ENCODE results near the gene RASSF1. TPM values are rescaled to one million over a fixed set of nuclear protein-coding genes. Genes with fewer than 3 reads are reported as not detected.

The RASSF1 gene
- total RNA-seq, 1 experiment from 2014 or later, result 15.8 TPM

DNA sequence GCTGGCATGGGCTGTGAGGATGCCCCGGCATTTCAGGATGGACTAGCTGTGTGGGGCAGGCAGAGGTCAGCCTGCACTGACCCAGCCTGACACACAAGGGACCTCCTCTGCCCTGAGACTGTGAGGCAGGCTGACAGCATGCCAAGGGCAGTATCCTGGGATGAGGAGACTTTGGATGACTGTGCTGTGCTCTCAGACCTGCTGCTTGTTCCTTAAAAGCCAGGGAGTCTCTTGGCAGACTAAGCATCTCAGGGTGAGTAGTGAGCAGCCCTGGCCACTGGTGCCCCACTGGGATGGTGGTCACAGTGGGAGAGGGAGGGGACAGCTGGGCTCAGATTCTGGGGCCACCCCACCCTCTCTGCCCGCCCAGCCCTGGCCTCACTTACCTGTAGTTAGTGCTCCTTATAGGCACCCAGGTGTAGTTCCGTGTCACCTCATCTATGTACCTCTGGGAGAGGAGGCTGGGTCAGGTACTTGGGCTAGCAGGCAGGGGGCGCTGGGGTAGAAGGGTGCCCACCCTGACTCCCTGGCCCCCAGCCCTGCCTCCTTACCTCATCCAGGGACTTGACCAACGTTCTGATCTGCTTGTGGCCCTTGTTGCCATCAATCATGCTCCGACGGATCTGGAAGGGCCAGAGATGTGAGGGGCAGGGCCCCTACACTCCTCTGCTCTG lies 34.8 kb upstream of the RASSF1 start:
- peak; percentile 64 for TF ChIP-seq CTCF (conservative IDR thresholded peaks at IDR 0.05)
- Mint-ChIP-seq H3K27me3 (ENCODE audit: low read depth) (peaks cover 5% of the 10 kb centered on the region), H3K4me3 (no peak overlapping the region), H3K27ac (no peak overlapping the region), H3K4me1 (peaks cover 22 to 55% of the 10 kb centered on the region in 2 experiments), H3K36me3 (ENCODE audit: insufficient read depth in 1 of 3, low read depth in 3 of 3) (peaks cover 0 to 4% (median 0%) of the 10 kb centered on the region in 3 experiments; a peak in 1 of 7 replicates), H3K9me3 (no peaks in the 10 kb centered on the region)
- peak; percentile 54 for DNase-seq
- Histone ChIP-seq H3K9me3 (ENCODE audit: control insufficient read depth, low read depth, low read length) (no peaks in the 10 kb centered on the region), H3K79me2 (ENCODE audit: insufficient read depth, low read length) (no peaks in the 10 kb centered on the region), H3K56ac (ENCODE audit: insufficient read length, low read depth, low read length) (no peak overlapping the region), H3K27me3 (ENCODE audit: insufficient read depth, low read length) (no peaks in the 10 kb centered on the region), H4K91ac (ENCODE audit: insufficient read length, low read depth, low read length) (no peak overlapping the region), H3K9ac (ENCODE audit: extremely low read depth, insufficient read length, low read length) (no peak overlapping the region), H4K8ac (replicated peaks; ENCODE audit: insufficient read length, low read depth, low read length) (no peak overlapping the region), H2AK5ac (ENCODE audit: insufficient read length, low read length) (no peak overlapping the region), H3K14ac (ENCODE audit: insufficient read depth, low read length) (no peak overlapping the region), H2BK20ac (ENCODE audit: low read depth, low read length, poor library complexity, severe bottlenecking) (no peak overlapping the region), H2BK15ac (ENCODE audit: low read depth, low read length) (no peak overlapping the region), H3K4me2 (ENCODE audit: insufficient read depth, insufficient read length, low read length) (no peak overlapping the region), H2AFZ (ENCODE audit: low read length) (no peak overlapping the region), H2BK12ac (ENCODE audit: insufficient read length, low read depth, low read length) (no peak overlapping the region), H3K18ac (ENCODE audit: insufficient read length, low read depth, low read length) (no peak overlapping the region), H3K23me2 (ENCODE audit: insufficient read length, low read depth, low read length, poor library complexity, severe bottlenecking) (no peaks in the 10 kb centered on the region), H3T11ph (ENCODE audit: low read length) (no peak overlapping the region), H4K5ac (ENCODE audit: insufficient read length, low read depth, low read length) (no peak overlapping the region), H2BK5ac (ENCODE audit: insufficient read length, low read length) (no peak overlapping the region), H3K4ac (ENCODE audit: low read depth, low read length) (no peak overlapping the region), H2BK120ac (ENCODE audit: low read depth, low read length, poor library complexity, severe bottlenecking) (no peak overlapping the region), H3K79me1 (ENCODE audit: insufficient read depth, low read depth, low read length, poor library complexity, severe bottlenecking) (no peaks in the 10 kb centered on the region), H4K20me1 (ENCODE audit: control insufficient read depth, insufficient read depth, insufficient read length) (peaks cover 2% of the 10 kb centered on the region), H3K23ac (ENCODE audit: insufficient read length, low read depth, low read length) (no peak overlapping the region), H3K27ac (ENCODE audit: insufficient read length, low read depth, low read length) (no peak overlapping the region), H3K4me1 (ENCODE audit: insufficient read depth, low read length) (no peaks in the 10 kb centered on the region)
- no CpG with 5 or more reads among the region's 7 CpGs for WGBS (ENCODE audit: extremely low coverage, insufficient read length, low lambda C conversion rate)
